ENCODE results near the gene CARD10.

DNA sequence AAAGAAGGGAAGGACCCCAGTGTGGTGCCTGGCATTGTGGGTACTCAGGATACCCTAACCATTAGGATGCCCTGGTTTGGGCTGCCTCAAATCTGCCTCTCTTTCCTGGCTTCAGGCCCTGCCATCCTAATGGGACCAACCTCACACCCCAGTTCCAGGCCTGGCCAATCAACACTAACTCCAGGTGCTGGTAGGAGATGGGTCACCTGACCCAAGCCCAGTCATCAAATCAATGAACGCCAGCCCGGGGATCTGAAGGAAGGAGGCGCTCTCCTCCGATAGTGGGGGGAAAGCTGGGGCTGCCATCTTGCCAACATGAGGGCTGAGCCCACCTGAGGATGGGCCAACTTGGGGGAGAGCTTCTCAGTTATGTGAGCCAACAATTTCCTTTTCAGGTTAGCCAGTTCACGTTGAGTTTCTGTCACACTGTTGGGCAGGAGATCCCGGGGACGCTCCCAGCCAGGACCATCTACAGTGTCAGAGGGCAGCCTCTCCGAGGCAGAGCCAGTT, 45.7 kb downstream of the CARD10 start:
- TF ChIP-seq SUZ12 (IDR thresholded peaks at IDR 0.05) (no peak), FOXK2 (IDR thresholded peaks at IDR 0.05) (no peak), TARDBP (IDR thresholded peaks at IDR 0.05) (no peak), FOXM1 (IDR thresholded peaks at IDR 0.05; ENCODE audit: borderline replicate concordance) (no peak), BHLHE40 (IDR thresholded peaks at IDR 0.05; ENCODE audit: borderline replicate concordance) (no peak), ELF4 (IDR thresholded peaks at IDR 0.05) (no peak), CTBP1 (IDR thresholded peaks at IDR 0.05; ENCODE audit: borderline replicate concordance) (no peak)
